B cell (primary cell): ENCODE measurements around the gene CASP9. TPM values are rescaled to one million over a fixed set of nuclear protein-coding genes. Genes with fewer than 3 reads are reported as not detected.

ENCODE experiments used
- ATAC-seq: fragments of 200-7000 bp; cut with Tn5 transposase; one replicate; pipeline ENCODE4 v1.10.0; 2021; ENCODE audit warnings: low read depth, mild to moderate bottlenecking, moderate number of reproducible peaks, moderate library complexity
- CTCF ChIA-PET: fragments of 350-600 bp; sonication (Branson Sonifier 250); formaldehyde crosslinking; loops from one replicate; lab custom pipeline; 2021; ENCODE audit warnings: antibody characterized with exemption, inconsistent platforms; lab: Charles Lee
- POLR2A ChIA-PET: fragments of 350-600 bp; sonication (Branson Sonifier 250); formaldehyde crosslinking; loops from one replicate; lab custom pipeline; 2021; ENCODE audit warnings: antibody characterized with exemption; lab: Charles Lee
- DNase-seq: peaks from one replicate; pipeline ENCODE4 v3.0.0; 2013
- H2AFZ ChIP-seq: 2 replicates; pipeline ENCODE4 v1.6.1; 2012; ENCODE audit warnings: mild to moderate bottlenecking, low read depth, low read length; ENCODE audit not compliant: insufficient read depth, poor library complexity, severe bottlenecking
- H3K27ac ChIP-seq, 2 donors: 1 replicate in 1 of 2; 2 replicates in 1 of 2; pipeline ENCODE4 v1.5.1; 2012 to 2013; ENCODE audit warnings: low read length in 2 of 2, mild to moderate bottlenecking in 2 of 2, moderate library complexity in 1 of 2
- H3K27me3 ChIP-seq, 4 experiments: fragments of 200-600 bp in 1 of 4; sonication (generic) in 1 of 4; replicated peaks in 1 of 4; 1 replicate in 2 of 4; 2 replicates in 2 of 4; pipeline versions ENCODE4 v1.6.1 to v1.7.0; 2013 to 2016; ENCODE audit warnings: low read length in 3 of 4, mild to moderate bottlenecking in 2 of 4, mixed read lengths in 1 of 4, moderate library complexity in 1 of 4; ENCODE audit not compliant: insufficient read depth in 4 of 4, control insufficient read depth in 3 of 4; ENCODE audit errors: control extremely low read depth in 1 of 4
- H3K36me3 ChIP-seq, 2 experiments: replicated peaks in 1 of 2; 1 replicate in 1 of 2; 2 replicates in 1 of 2; pipeline versions ENCODE4 v1.6.1 to v1.7.1; 2013; ENCODE audit warnings: low read length in 1 of 2; ENCODE audit not compliant: insufficient read depth in 2 of 2, control insufficient read depth in 1 of 2; ENCODE audit errors: control extremely low read depth in 1 of 2, extremely low read depth in 1 of 2
- H3K4me1 ChIP-seq, 2 donors: fragments of 200-600 bp in 1 of 2; sonication (generic) in 1 of 2; 1 replicate in 1 of 2; 2 replicates in 1 of 2; pipeline versions ENCODE4 v1.5.1 to v1.6.1; 2013 to 2017; ENCODE audit warnings: low read length in 2 of 2; ENCODE audit not compliant: control insufficient read depth in 2 of 2, insufficient read depth in 2 of 2
- H3K4me2 ChIP-seq: replicated peaks from 2 replicates; pipeline ENCODE3; 2012; ENCODE audit warnings: mild to moderate bottlenecking, low read depth, low read length; ENCODE audit not compliant: poor library complexity, severe bottlenecking
- H3K4me3 ChIP-seq, 5 experiments: fragments of 200-600 bp in 1 of 5; sonication (generic) in 1 of 5; 1 replicate in 3 of 5; 2 replicates in 2 of 5; pipeline versions ENCODE4 v1.5.1 to v1.7.0; 2011 to 2016; ENCODE audit warnings: low read length in 4 of 5, mild to moderate bottlenecking in 4 of 5, low read depth in 2 of 5, control low read depth in 1 of 5, moderate library complexity in 1 of 5; ENCODE audit not compliant: insufficient read depth in 1 of 5; ENCODE audit errors: control extremely low read depth in 1 of 5, extremely low read depth in 1 of 5
- H3K79me2 ChIP-seq: fragments of 200-600 bp; sonication (generic); one replicate; pipeline ENCODE4 v1.6.0; 2016; ENCODE audit warnings: low read length; ENCODE audit not compliant: control insufficient read depth, insufficient read depth
- H3K9ac ChIP-seq: fragments of 200-600 bp; sonication (generic); 2 replicates; pipeline ENCODE4 v1.6.1; 2017; ENCODE audit warnings: mild to moderate bottlenecking, low read length, moderate library complexity
- H3K9me3 ChIP-seq, 3 donors: one replicate each; pipeline versions ENCODE4 v1.6.1 to v1.7.1; 2013; ENCODE audit warnings: low read length in 2 of 3; ENCODE audit not compliant: control insufficient read depth in 2 of 3, insufficient read depth in 1 of 3; ENCODE audit errors: control extremely low read depth in 1 of 3
- H4K20me1 ChIP-seq: 2 replicates; pipeline ENCODE4 v1.6.0; 2012; ENCODE audit warnings: mild to moderate bottlenecking, low read length; ENCODE audit not compliant: insufficient read depth, control insufficient read depth, poor library complexity, severe bottlenecking
- H3K27ac Mint-ChIP-seq: one replicate; pipeline ENCODE4 v1.8.0; 2021; ENCODE audit warnings: mixed read lengths
- H3K27me3 Mint-ChIP-seq: one replicate; pipeline ENCODE4 v1.8.0; 2021; ENCODE audit warnings: mixed read lengths
- H3K4me1 Mint-ChIP-seq: one replicate; pipeline ENCODE4 v1.8.0; 2021; ENCODE audit warnings: mixed read lengths
- H3K4me3 Mint-ChIP-seq: one replicate; pipeline ENCODE4 v1.8.0; 2021; ENCODE audit warnings: mixed read lengths
- H3K9me3 Mint-ChIP-seq: one replicate; pipeline ENCODE4 v1.8.0; 2022; ENCODE audit warnings: mixed read lengths; ENCODE audit not compliant: insufficient read depth
- EZH2 ChIP-seq: IDR thresholded peaks from 2 replicates; pipeline ENCODE4 v1.6.1; 2012; ENCODE audit warnings: borderline replicate concordance, low read depth, mild to moderate bottlenecking, moderate library complexity, low read length; ENCODE audit not compliant: insufficient read depth, poor library complexity, severe bottlenecking
- WGBS: methylation state at CpG from one replicate; pipeline ENCODE4 v1.1.5; 2013; ENCODE audit warnings: missing lambda C conversion rate; ENCODE audit not compliant: insufficient coverage; 5-methylcytosine and 5-hydroxymethylcytosine counted together
- intact Hi-C: fragments of 100-400 bp; cut with micrococcal nuclease; formaldehyde crosslinking; loops from one replicate; pipeline ENCODE4 v1.10.0; 2022
- polyA plus RNA-seq: library from polyadenylated mRNA; depleted of rRNA; stranded (reverse); fragments of >200 nt; gene quantifications from 2 replicates; pipeline ENCODE4 v1.2.3, GENCODE V29; 2012
- total RNA-seq, 2 donors: library from RNA; stranded (reverse); fragments of 120-200 nt in 1 of 2; gene quantifications; 1 replicate in 1 of 2; 2 replicates in 1 of 2; pipeline versions ENCODE4 v1.2.3 to v1.2.4, GENCODE V29; 2013 to 2022
- TF ChIP-seq, protein P1 (sequence below): fragments of 200-600 bp; IDR thresholded peaks from one replicate; pipeline ENCODE4 v1.8.0; 2022; ENCODE audit warnings: antibody characterized with exemption, mild to moderate bottlenecking

The CASP9 gene
- total and polyA plus RNA-seq, 2 donors (not counting 1 experiment from before 2014, with no cell fraction given): 16.8 to 22.9 TPM

DNA sequence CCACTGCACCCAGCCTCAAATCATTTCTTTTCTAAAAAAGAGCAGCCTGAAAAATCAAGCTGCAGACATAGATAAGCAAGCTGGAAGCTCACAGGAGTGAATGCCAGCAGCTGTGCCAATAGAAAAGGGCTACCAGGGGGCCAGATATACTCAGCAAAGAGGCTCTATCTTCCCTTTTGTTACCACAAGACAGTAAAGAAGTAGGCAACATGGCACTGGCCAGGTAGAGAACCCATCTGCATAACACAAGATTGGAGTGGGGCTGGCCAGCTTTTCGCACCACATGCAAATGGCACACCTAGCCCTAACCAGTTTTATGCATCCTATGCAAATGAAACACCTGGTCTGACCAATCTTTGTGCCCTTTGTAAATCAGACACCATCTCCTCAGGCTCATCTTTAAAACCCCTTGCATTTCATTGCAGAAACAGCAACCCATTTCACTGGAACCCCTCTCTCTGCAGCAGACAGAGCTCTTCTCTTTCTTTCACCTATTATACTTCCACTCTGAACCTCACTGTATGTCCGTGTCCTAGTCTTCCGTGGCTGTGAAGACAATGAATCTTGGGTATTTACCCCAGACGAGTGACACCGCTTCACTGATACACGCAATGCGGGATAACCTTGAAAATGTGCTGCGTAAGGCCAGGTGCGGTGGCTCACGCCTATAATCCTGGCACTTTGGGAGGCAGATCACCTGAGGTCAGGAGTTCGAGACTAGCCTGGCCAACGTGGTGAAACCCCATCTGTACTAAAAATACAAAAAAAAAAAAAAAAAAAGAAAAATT, 15.1 kb downstream of the CASP9 start:
- no peaks in the 10 kb centered on the region for H3K9me3 Mint-ChIP-seq
- H3K36me3 ChIP-seq: peaks cover 0 to 45% of the 10 kb centered on the region in 2 experiments
- intact Hi-C loops: no loop called here
- no peak overlapping the region for H3K27ac Mint-ChIP-seq
- no peaks in the 10 kb centered on the region for H3K9me3 ChIP-seq
- no peak overlapping the region for H3K4me2 ChIP-seq
- H4K20me1 ChIP-seq: peaks cover under 1% of the 10 kb centered on the region
- H2AFZ ChIP-seq: no peak overlapping the region
- no peak overlapping the region for H3K9ac ChIP-seq
- no peaks in the 10 kb centered on the region for H3K27me3 ChIP-seq
- 97% methylated on average over 7 of the region's 12 CpGs for WGBS
- CTCF ChIA-PET: interaction anchor here (1.2 kb wide), 1 partner anchor 10 kb away, joined by 3 read pairs; no protein-coding TSS in a partner anchor
- ATAC-seq (no peak), DNase-seq (no peak)
- H3K27me3 Mint-ChIP-seq: no peaks in the 10 kb centered on the region
- peaks cover 13% of the 10 kb centered on the region for H3K4me1 Mint-ChIP-seq
- peaks cover 28% of the 10 kb centered on the region for H3K79me2 ChIP-seq
- POLR2A ChIA-PET: no interaction called here
- H3K4me3 ChIP-seq: no peak overlapping the region
- no peak overlapping the region for H3K4me3 Mint-ChIP-seq
- TF ChIP-seq, protein P1, sequence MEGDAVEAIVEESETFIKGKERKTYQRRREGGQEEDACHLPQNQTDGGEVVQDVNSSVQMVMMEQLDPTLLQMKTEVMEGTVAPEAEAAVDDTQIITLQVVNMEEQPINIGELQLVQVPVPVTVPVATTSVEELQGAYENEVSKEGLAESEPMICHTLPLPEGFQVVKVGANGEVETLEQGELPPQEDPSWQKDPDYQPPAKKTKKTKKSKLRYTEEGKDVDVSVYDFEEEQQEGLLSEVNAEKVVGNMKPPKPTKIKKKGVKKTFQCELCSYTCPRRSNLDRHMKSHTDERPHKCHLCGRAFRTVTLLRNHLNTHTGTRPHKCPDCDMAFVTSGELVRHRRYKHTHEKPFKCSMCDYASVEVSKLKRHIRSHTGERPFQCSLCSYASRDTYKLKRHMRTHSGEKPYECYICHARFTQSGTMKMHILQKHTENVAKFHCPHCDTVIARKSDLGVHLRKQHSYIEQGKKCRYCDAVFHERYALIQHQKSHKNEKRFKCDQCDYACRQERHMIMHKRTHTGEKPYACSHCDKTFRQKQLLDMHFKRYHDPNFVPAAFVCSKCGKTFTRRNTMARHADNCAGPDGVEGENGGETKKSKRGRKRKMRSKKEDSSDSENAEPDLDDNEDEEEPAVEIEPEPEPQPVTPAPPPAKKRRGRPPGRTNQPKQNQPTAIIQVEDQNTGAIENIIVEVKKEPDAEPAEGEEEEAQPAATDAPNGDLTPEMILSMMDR: no peak
- no peak for TF ChIP-seq EZH2
- H3K27ac ChIP-seq: no peak overlapping the region
- no peaks in the 10 kb centered on the region for H3K4me1 ChIP-seq

DNA sequence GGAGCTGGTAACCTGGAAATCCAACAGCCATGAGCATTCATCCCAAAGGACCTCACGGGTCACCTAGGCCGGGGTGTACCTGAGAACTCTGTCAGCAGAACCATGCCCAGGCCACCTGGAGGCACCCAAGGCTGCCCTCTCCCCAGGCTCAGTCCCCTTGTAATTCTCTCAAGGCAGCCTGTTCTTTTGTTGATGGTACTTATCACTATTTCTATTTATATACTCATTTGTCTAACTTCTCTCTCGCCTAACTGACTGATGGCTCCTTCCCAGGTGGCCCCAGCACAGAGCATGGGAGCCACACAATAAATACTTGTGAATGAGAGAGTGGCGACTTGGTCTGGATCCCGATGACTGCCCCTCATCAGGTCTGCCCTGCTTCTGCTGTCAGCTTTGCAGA, 16.7 kb downstream of the CASP9 start:
- Histone ChIP-seq H2AFZ (no peak overlapping the region), H3K4me3 (no peak overlapping the region), H3K9ac (no peak overlapping the region), H3K4me1 (no peaks in the 10 kb centered on the region), H3K27ac (no peak overlapping the region), H4K20me1 (no peaks in the 10 kb centered on the region), H3K36me3 (peaks cover 0 to 44% of the 10 kb centered on the region in 2 experiments), H3K27me3 (no peaks in the 10 kb centered on the region), H3K79me2 (peaks cover 14% of the 10 kb centered on the region), H3K9me3 (no peaks in the 10 kb centered on the region), H3K4me2 (no peak overlapping the region)
- no peak overlapping the region for H3K4me3 Mint-ChIP-seq
- CTCF ChIA-PET: no interaction called here
- DNase-seq (no peak), ATAC-seq (no peak)
- H3K9me3 Mint-ChIP-seq: no peaks in the 10 kb centered on the region
- peaks cover 11% of the 10 kb centered on the region for H3K4me1 Mint-ChIP-seq
- POLR2A ChIA-PET: no interaction called here
- WGBS: 88% methylated on average over 4 of the region's 5 CpGs
- no peak overlapping the region for H3K27ac Mint-ChIP-seq
- intact Hi-C loops: no loop called here
- TF ChIP-seq EZH2: no peak
- TF ChIP-seq, protein P1: no peak
- H3K27me3 Mint-ChIP-seq: no peaks in the 10 kb centered on the region
